22Rv1 (cell line): Measurements from ENCODE around the gene TWIST2.

ENCODE experiments used
- H3K27ac ChIP-seq: fragments of 450-650 bp; 2 replicates; pipeline ENCODE4 v1.5.1; 2017
- ZFX ChIP-seq: fragments of 450-650 bp; IDR thresholded peaks from 2 replicates; pipeline ENCODE4 v1.6.1; 2017; ENCODE audit warnings: antibody characterized with exemption, borderline replicate concordance
- TF ChIP-seq, protein P1 (sequence below): fragments of 450-650 bp; IDR thresholded peaks from 2 replicates; pipeline ENCODE4 v1.5.1; 2017; ENCODE audit warnings: mild to moderate bottlenecking

TWIST2 gene

DNA sequence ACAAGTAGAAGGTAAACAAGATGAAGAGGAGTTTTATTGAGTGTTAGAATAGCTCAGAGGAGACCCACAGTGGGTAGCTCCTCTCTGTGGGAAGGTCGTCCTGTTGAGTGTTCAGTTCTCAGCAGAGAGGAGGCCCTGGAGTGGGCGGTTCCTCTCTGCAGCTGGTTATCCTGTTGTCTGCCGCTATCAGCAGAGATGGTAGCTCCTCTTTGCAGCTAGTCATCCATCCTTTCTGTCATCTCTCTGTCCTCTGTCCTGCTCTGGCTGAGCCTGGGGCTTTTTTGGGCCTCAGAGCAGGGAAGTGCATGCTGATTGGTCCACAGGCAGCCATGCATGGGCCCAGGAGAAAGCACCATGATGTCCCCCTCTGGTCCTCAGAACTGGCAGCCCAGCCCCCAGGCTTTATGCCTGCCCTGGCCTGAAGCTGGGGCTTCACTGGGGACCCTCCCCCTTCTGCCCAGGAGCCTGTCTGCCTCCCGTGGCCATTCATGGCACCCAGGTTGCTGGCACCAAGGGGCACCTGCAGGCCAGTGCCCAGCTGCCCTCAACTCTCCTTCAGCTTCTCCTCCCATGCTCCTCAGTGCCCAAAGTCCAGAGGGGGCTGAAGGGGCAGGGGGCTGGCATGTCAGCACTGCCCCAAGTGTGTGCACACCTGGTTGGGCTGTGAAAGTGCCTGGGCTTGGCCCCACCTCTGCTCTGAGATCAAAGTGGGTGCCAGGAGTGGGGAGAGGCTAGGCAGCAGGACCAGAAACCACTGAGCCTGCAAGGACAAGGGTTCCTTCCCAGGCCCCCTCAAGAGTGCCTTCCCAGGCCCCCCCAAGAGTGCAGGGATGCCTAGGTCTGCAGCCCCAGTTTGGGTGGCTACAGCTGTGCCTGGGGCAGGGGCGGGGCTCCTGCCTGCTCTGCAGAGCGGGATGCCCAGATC, 98.7 kb downstream of the TWIST2 start:
- H3K27ac ChIP-seq, result no peak overlapping the region
- TF ChIP-seq, protein P1, sequence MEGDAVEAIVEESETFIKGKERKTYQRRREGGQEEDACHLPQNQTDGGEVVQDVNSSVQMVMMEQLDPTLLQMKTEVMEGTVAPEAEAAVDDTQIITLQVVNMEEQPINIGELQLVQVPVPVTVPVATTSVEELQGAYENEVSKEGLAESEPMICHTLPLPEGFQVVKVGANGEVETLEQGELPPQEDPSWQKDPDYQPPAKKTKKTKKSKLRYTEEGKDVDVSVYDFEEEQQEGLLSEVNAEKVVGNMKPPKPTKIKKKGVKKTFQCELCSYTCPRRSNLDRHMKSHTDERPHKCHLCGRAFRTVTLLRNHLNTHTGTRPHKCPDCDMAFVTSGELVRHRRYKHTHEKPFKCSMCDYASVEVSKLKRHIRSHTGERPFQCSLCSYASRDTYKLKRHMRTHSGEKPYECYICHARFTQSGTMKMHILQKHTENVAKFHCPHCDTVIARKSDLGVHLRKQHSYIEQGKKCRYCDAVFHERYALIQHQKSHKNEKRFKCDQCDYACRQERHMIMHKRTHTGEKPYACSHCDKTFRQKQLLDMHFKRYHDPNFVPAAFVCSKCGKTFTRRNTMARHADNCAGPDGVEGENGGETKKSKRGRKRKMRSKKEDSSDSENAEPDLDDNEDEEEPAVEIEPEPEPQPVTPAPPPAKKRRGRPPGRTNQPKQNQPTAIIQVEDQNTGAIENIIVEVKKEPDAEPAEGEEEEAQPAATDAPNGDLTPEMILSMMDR, result no peak
- no peak for TF ChIP-seq ZFX

DNA sequence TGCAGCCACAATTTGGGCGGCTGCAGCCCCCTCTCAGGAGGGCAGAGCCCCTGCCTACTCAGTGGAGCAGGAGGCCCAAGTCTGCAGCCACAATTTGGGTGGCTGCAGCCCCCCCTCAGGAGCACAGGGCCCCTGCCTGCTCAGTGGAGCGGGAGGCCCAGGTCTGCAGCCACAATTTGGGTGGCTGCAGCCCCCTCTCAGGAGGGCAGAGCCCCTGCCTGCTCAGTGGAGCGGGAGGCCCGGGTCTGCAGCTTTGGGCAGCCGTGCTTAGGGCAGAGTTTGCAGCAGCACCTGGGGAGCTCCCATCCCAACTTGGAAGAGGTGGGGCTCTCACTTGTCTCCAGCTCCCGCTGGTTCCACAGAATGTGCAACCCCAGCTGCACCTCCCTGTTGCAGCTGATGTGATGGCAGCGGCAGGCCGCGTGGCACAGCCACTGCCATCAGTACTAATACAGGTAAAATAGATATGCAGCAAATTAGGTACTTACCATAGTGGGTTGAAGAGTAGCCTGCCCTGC, 99.4 kb downstream of the TWIST2 start:
- TF ChIP-seq ZFX, result no peak
- TF ChIP-seq, protein P1, result no peak
- H3K27ac ChIP-seq, result no peak overlapping the region

DNA sequence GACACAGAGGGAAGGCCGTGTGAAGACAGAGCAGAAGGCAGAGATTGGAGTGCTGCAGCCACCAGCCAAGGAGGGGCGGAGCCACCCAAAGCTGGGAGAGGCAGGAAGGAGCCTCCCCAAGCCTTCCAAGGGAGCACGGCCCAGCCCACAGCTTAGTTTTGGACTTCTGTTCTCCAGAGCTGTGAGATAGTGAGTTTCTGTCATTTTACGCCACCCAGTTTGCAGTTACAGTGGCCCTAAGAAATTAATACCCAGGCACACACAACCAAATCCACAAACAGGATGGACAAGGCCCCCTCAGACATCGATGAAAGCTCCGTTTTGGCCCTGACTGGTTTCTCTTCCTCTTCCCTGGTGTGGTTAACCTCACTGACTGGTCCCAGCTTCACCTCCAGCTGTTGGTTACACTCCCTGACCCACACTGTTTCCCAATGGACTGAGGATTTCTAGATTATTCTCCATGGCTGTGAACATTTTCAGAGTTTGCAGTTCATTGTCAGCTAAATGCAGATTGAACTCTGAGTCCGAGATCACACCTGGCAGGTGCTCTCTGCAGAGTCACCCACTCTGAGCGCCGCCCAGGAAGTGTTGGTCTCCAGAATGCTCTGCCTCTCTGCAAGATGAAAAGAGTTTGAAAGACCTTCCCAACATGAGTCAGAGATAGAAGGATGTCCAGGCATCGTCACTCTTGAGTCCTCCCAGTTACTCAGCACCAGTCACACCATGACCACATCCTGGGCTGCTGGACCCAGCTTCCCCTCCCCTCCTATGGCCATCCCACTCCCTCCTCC, 100.2 kb downstream of the TWIST2 start:
- H3K27ac ChIP-seq, result no peak overlapping the region
- TF ChIP-seq, protein P1, result no peak
- TF ChIP-seq ZFX, result no peak

DNA sequence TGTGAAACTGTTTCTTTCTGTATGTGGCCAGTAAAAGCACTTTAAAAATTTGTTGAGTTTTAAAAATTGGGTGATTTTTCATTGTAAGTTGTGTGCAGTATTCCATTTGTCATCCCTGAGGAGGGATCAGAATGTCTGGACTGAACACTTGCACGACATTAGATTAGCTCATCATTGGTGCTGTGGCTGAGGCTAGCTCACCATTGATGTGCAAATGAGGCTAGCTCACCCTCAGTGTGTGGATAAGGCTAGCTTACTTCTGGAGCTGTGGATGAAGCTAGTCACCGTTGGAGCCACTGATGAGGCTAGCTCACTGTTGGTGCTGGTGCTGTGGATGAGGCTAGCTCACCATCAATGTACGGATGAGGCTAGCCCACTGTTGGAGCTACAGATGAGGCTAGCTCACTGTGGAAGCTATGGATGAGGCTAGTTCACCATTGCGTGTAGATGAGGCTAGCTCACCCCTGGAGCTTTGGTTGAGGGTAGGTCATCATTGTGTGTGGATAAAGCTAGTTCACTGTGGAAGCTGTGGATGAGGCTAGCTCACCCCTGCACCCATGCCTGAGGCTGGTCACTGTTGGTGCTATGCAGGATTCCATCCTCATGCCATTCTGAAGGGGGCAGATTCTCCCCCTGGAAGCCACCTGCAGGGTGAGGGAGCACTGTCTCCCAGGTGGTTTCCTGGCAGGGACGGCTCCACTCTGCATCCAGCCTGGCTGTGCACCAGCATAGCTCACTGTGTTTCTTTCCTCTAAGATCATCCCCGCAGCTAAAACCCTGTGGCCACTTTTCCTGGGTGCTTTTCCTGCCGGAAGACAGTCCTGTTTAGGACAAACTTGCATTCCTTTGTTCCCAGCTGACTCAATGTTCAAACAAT, 101.1 kb downstream of the TWIST2 start:
- no peak overlapping the region for H3K27ac ChIP-seq
- TF ChIP-seq ZFX, result no peak
- TF ChIP-seq, protein P1, result no peak

DNA sequence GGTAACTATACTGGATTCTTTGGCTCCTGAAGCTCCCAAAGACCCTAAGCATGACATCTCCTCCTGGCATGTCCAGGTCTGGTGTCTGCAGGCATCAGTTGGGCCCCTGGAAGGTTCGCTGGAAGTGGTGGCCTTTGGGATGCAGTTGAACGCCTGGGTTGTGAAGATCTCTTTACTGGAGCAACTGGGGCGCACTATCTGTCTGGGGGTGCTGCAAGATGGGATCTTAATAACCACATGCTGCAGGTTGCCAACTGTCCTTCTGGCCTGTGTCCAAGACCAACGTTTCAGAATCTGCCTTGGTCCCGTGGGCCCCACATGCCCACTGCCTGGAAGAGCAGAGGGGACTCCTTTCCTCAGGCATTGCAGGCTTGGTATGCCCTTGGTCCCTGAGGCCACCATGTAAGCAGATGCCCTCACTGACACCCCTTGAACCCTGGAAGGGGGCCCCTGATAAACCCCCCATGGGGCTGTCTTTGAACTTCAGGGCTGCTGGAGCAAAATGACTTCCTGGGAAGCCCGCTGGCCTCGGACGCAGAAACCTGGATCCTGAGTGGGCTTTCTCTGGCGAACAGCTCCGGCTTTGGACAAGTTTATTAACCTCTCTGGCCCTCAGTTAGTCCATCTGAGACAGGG, 101.9 kb downstream of the TWIST2 start:
- no peak for TF ChIP-seq ZFX
- TF ChIP-seq, protein P1, result no peak
- H3K27ac ChIP-seq, result no peak overlapping the region

DNA sequence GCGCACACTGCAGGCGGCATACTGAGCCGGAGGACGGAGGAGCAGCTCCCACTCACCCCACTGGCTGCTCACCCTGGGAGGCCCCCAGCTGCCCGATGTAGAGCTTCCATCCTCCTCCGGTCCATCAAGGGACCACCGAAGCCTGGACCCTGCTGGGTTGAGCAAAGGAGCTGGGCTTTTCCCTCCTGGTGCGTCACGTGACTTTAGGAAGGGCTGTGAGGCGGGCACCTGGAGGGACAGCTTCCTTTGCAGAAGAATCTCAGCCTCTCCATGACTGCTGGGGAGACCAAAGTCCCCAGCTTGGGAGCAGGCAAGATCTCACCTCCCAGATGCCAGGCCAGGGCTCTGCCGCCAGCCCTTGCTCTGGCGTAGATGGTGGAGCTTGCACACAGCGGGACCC, 102.7 kb downstream of the TWIST2 start:
- TF ChIP-seq ZFX, result no peak
- TF ChIP-seq, protein P1, result no peak

More for the DNA sequence above, 102.7 kb downstream of the TWIST2 start:
- no peak overlapping the region for H3K27ac ChIP-seq
